HepG2 (cell line): ENCODE data around the gene RASSF7. TPM values are rescaled to one million over a fixed set of nuclear protein-coding genes. Genes with fewer than 3 reads are reported as not detected.

Source experiments
- ATAC-seq: fragments of 200-7000 bp; cut with Tn5 transposase; 3 replicates; pipeline ENCODE4 v1.9.1; 2020; ENCODE audit warnings: mild to moderate bottlenecking, moderate library complexity
- BruUV-seq: library from RNA; stranded (reverse); fragments of 400-500 nt; replicated peaks from 2 replicates; lab custom pipeline; 2021; lab: Mats Ljungman, UMichigan
- CTCF ChIA-PET: fragments of 300-600 bp; formaldehyde crosslinking; extraction: SDS; loops from one replicate; lab custom pipeline; 2021; ENCODE audit warnings: low total read pairs, inconsistent platforms, low intra/inter-chr PET ratio; lab: Yijun Ruan, JAX
- POLR2A ChIA-PET: fragments of 350-600 bp; sonication (Branson Sonifier 250); formaldehyde crosslinking; loops from one replicate; lab custom pipeline; 2020; ENCODE audit warnings: antibody characterized with exemption, inconsistent platforms; lab: Yijun Ruan, JAX
- DNase-seq: peaks from one replicate; pipeline ENCODE4 v3.0.0-alpha.2; 2015; ENCODE audit warnings: low spot score
- FAIRE-seq: peaks from 3 replicates; lab custom pipeline; 2011; peaks lifted over from hg19 to GRCh38; lab: Jason Lieb, UNC
- H2AFZ ChIP-seq: one replicate; pipeline ENCODE4 v1.6.1; 2011; ENCODE audit warnings: low read length, inconsistent platforms
- H3K27ac ChIP-seq: fragments of 300-600 bp; 3 replicates; pipeline ENCODE4 v1.8.0; 2011; ENCODE audit warnings: mixed run types, mild to moderate bottlenecking, mixed read lengths, low read length, inconsistent platforms; ENCODE audit not compliant: insufficient read depth; ENCODE audit errors: extremely low read length
- H3K27me3 ChIP-seq, 2 experiments: fragments of 200-600 bp in 1 of 2; 2 replicates in 1 of 2; 3 replicates in 1 of 2; pipeline versions ENCODE4 v1.6.0 to v1.8.0; 2011; ENCODE audit warnings: low read length in 2 of 2, mild to moderate bottlenecking in 2 of 2, moderate library complexity in 2 of 2, inconsistent platforms in 1 of 2; ENCODE audit not compliant: insufficient read depth in 2 of 2, control insufficient read depth in 1 of 2
- H3K36me3 ChIP-seq, 2 experiments: fragments of 200-600 bp in 1 of 2; replicated peaks in 1 of 2; 2 replicates in 1 of 2; 3 replicates in 1 of 2; pipeline versions ENCODE4 v1.5.1 to v1.8.0; 2011; ENCODE audit warnings: low read length in 2 of 2, inconsistent platforms in 1 of 2; ENCODE audit not compliant: insufficient read depth in 2 of 2, control insufficient read depth in 1 of 2
- H3K4me1 ChIP-seq: 2 replicates; pipeline ENCODE4 v1.5.1; 2012; ENCODE audit warnings: low read length, inconsistent platforms; ENCODE audit not compliant: insufficient read depth
- H3K4me2 ChIP-seq: 2 replicates; pipeline ENCODE4 v1.6.0; 2011; ENCODE audit warnings: low read depth, low read length, inconsistent platforms
- H3K4me3 ChIP-seq, 3 experiments: fragments of 200-600 bp in 1 of 3; sonication (generic), shearing (Covaris generic) in 1 of 3; replicated peaks in 1 of 3; 2 replicates each; pipeline ENCODE4 v1.5.1; 2011 to 2016; ENCODE audit warnings: low read length in 3 of 3, inconsistent platforms in 2 of 3, low read depth in 2 of 3, mild to moderate bottlenecking in 2 of 3, control low read depth in 1 of 3, mixed read lengths in 1 of 3; ENCODE audit not compliant: insufficient read depth in 1 of 3
- H3K79me2 ChIP-seq: one replicate; pipeline ENCODE4 v1.6.1; 2011; ENCODE audit warnings: low read length, inconsistent platforms; ENCODE audit not compliant: insufficient read depth
- H3K9ac ChIP-seq: 2 replicates; pipeline ENCODE4 v1.6.0; 2011; ENCODE audit warnings: mild to moderate bottlenecking, low read depth, low read length, inconsistent platforms; ENCODE audit not compliant: insufficient read depth
- H3K9me3 ChIP-seq: 2 replicates; pipeline ENCODE4 v1.5.1; 2012; ENCODE audit warnings: mild to moderate bottlenecking, low read length
- H4K20me1 ChIP-seq: 2 replicates; pipeline ENCODE4 v1.6.0; 2011; ENCODE audit warnings: inconsistent platforms, mild to moderate bottlenecking, low read length, moderate library complexity; ENCODE audit not compliant: insufficient read depth
- GABPB1 ChIP-seq: IDR thresholded peaks from 2 replicates; pipeline ENCODE4 v1.6.1; 2016; ENCODE audit warnings: mild to moderate bottlenecking, missing genetic modification reagents, moderate library complexity, missing compliant biosample characterization
- JUND ChIP-seq: sonication (generic); formaldehyde crosslinking; IDR thresholded peaks from 2 replicates; pipeline ENCODE4 v1.8.0; 2022; ENCODE audit warnings: mild to moderate bottlenecking, missing genetic modification reagents
- KDM5B ChIP-seq: sonication (generic); formaldehyde crosslinking; IDR thresholded peaks from 2 replicates; pipeline ENCODE4 v1.4.0; 2020; ENCODE audit warnings: missing genetic modification reagents, mild to moderate bottlenecking, borderline replicate concordance
- ZFX ChIP-seq: sonication (generic); formaldehyde crosslinking; IDR thresholded peaks from 2 replicates; pipeline ENCODE4 v1.4.0; 2020; ENCODE audit warnings: mild to moderate bottlenecking, low read depth, missing genetic modification reagents, moderate library complexity
- ZNF234 ChIP-seq: sonication (generic); formaldehyde crosslinking; conservative IDR thresholded peaks from 2 replicates; pipeline ENCODE4 v1.5.1; 2020; ENCODE audit warnings: mild to moderate bottlenecking, missing genetic modification reagents
- ZNF335 ChIP-seq: sonication (generic); formaldehyde crosslinking; IDR thresholded peaks from 2 replicates; pipeline ENCODE4 v1.4.0; 2020; ENCODE audit warnings: missing genetic modification reagents
- ZNF343 ChIP-seq: sonication (generic); formaldehyde crosslinking; IDR thresholded peaks from 2 replicates; pipeline ENCODE4 v1.4.0; 2020; ENCODE audit warnings: mild to moderate bottlenecking, missing genetic modification reagents
- ZNF383 ChIP-seq: sonication (generic); formaldehyde crosslinking; IDR thresholded peaks from 2 replicates; pipeline ENCODE4 v1.4.0; 2020; ENCODE audit warnings: missing genetic modification reagents, mild to moderate bottlenecking, borderline replicate concordance
- ZNF501 ChIP-seq: sonication (generic); formaldehyde crosslinking; IDR thresholded peaks from 2 replicates; pipeline ENCODE4 v1.5.1; 2020; ENCODE audit warnings: mild to moderate bottlenecking, moderate library complexity, missing genetic modification reagents
- ZNF761 ChIP-seq: sonication (generic); formaldehyde crosslinking; conservative IDR thresholded peaks from 2 replicates; pipeline ENCODE4 v1.4.0; 2020; ENCODE audit warnings: mild to moderate bottlenecking, missing genetic modification reagents
- ZSCAN25 ChIP-seq: sonication (generic); formaldehyde crosslinking; IDR thresholded peaks from 2 replicates; pipeline ENCODE4 v1.8.0; 2022; ENCODE audit warnings: mild to moderate bottlenecking, missing genetic modification reagents
- WGBS: methylation state at CpG from one replicate; pipeline ENCODE4 v1.1.6; 2017; ENCODE audit warnings: low lambda C conversion rate; 5-methylcytosine and 5-hydroxymethylcytosine counted together
- in situ Hi-C: cut with HindIII; loops from 2 replicates; pipeline ENCODE4 v1.10.0; 2017; ENCODE audit warnings: low pct_unique_long_range_greater_than_20kb; ENCODE audit not compliant: extremely low pct_ligation_motif_present
- intact Hi-C: fragments of 100-400 bp; cut with micrococcal nuclease; formaldehyde crosslinking; loops from one replicate; pipeline ENCODE4 v1.10.0; 2022; ENCODE audit not compliant: unreplicated experiment
- polyA plus RNA-seq, 8 experiments: library from polyadenylated mRNA; depleted of rRNA in 3 of 8; stranded (reverse) in 7 of 8; unstranded in 1 of 8; fragments of >200 nt; fragmentation: Illumina TruSeq in 4 of 8; extraction: Trizol in 4 of 8; gene quantifications; 2 replicates each; pipeline versions ENCODE4 v1.2.1 to v1.2.3, GENCODE V29; 2011 to 2016; ENCODE audit warnings: low read depth in 4 of 8, missing spikeins in 1 of 8, mixed read lengths in 1 of 8; ENCODE audit not compliant: insufficient read depth in 1 of 8
- total RNA-seq, 5 experiments: library from RNA; depleted of rRNA; stranded (reverse); fragments of >200 nt; fragmentation: Illumina TruSeq; extraction: Trizol; gene quantifications; 2 replicates each; pipeline ENCODE4 v1.2.3, GENCODE V29; 2016; ENCODE audit warnings: low read depth in 1 of 5
- TF ChIP-seq, protein P1 (sequence below): sonication (generic); formaldehyde crosslinking; IDR thresholded peaks from 2 replicates; pipeline ENCODE4 v1.9.0; 2021; ENCODE audit warnings: missing genetic modification reagents, mild to moderate bottlenecking, borderline replicate concordance
- TF ChIP-seq, protein P2 (sequence below): sonication (generic); formaldehyde crosslinking; IDR thresholded peaks from 2 replicates; pipeline ENCODE4 v1.5.0; 2020; ENCODE audit warnings: missing genetic modification reagents, mild to moderate bottlenecking, borderline replicate concordance
- TF ChIP-seq, protein P3 (sequence below): IDR thresholded peaks from 2 replicates; pipeline ENCODE4 v1.6.1; 2018; ENCODE audit warnings: missing genetic modification reagents
- TF ChIP-seq, protein P4 (sequence below): sonication (generic); formaldehyde crosslinking; IDR thresholded peaks from 2 replicates; pipeline ENCODE4 v1.4.0; 2020; ENCODE audit warnings: missing genetic modification reagents

The RASSF7 gene
- total and polyA plus RNA-seq, 2 of the 13 experiments (the other 11 are each of a cell fraction or from before 2014, with no cell fraction given), result 20.2 to 28.6 TPM

DNA sequence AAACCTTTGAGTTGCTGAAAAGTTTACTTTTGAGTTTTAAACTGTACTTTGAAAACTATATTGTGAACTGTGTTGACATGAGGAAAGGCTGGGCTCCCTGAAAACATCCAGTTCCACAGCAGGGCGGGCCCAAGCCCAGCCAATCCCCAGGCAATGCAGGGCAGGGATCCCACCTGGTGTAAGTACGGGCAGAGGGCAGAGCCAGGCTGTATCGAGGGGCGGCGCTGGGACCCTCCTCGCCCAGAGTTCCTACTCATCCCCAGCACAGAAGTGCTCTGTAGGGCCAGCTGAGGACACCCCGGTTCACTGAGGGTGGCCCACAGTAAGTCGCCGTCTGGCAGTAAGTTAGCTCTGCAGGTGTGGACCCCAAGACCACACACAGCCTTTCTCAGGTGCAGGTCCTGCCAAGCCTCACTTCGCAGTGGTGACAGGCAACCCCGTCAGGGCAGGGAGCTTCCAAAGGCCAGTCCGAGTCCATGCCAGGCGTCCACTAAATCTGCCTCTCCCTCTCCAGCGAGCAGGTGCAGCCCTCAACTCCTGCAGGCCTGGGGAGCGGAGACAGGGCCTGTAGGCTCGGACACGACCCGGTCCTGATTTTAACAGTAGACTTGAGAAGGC lies 6.3 kb downstream of the RASSF7 start (continued):
- TF ChIP-seq ZNF343 (CRISPR knock-in tag) (0 out of 2 replicates have a peak, but pooled peaks have one; percentile 55), GABPB1 (peak; percentile 17; the same call in 1 of the 2 replicates), ZFX (CRISPR knock-in tag) (0 out of 2 replicates have a peak, but pooled peaks have one; percentile 29), ZNF234 (0 out of 2 replicates have a peak, but pooled peaks have one; percentile 25), ZNF335 (CRISPR knock-in tag) (no peak), ZNF761 (CRISPR knock-in tag) (0 out of 2 replicates have a peak, but pooled peaks have one; percentile 42), ZNF383 (CRISPR knock-in tag) (0 out of 2 replicates have a peak, but pooled peaks have one; percentile 61)
- TF ChIP-seq, protein P1, sequence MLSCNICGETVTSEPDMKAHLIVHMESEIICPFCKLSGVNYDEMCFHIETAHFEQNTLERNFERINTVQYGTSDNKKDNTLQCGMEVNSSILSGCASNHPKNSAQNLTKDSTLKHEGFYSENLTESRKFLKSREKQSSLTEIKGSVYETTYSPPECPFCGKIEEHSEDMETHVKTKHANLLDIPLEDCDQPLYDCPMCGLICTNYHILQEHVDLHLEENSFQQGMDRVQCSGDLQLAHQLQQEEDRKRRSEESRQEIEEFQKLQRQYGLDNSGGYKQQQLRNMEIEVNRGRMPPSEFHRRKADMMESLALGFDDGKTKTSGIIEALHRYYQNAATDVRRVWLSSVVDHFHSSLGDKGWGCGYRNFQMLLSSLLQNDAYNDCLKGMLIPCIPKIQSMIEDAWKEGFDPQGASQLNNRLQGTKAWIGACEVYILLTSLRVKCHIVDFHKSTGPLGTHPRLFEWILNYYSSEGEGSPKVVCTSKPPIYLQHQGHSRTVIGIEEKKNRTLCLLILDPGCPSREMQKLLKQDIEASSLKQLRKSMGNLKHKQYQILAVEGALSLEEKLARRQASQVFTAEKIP (CRISPR knock-in tag), result no peak

DNA sequence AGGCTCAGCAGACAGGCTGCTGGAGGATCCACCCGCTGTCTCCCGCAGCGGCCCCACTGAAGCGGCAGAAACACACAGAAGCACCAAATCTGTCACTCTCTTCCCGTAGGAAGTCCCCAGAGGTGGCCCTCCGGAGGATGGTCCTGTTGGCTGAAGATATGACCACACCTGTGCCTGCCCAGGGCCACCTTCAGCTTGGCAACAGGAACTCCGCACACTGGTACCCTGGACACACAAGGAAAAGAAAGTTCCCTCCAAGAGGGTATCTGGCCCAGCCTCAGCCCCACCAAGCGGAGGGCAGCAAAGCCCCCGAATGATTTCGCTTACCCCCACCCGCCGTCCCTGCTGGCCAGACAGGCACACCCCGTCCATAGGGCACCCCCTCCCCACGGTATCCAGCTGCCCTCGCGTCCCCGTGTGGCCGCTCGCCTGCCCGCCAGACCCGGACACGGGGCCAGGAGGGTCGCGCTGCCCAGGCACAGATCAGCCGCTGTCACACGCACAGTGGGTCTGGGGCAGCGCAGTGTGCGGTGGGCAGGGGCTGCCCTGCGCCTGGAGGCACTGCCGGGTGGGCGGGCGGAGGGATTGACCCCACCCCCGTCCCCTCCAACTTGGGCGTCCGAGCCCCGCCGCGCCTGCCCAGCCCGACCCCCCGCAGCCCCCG lies 7.0 kb downstream of the RASSF7 start:
- H3K27ac ChIP-seq, result peak overlapping the region; percentile 3
- H3K79me2 ChIP-seq, result peaks cover 16% of the 10 kb centered on the region
- peaks cover 25% of the 10 kb centered on the region; the same call in 1 of the 2 replicates for H4K20me1 ChIP-seq
- POLR2A ChIA-PET, result interaction anchor here (0.8 to 2.9 kb wide), 6 partner anchors 8 to 139 kb away, joined by 3 to 18 read pairs (median 4); partner anchors contain the start of genes HRAS, LMNTD2 and RNH1
- in situ Hi-C loops (no loop called here), intact Hi-C loops (no loop called here)
- H3K9ac ChIP-seq, result peak overlapping the region; percentile 75
- BruUV-seq, result TSS peak; percentile 65
- H3K9me3 ChIP-seq, result no peaks in the 10 kb centered on the region
- peaks cover 0 to 2% of the 10 kb centered on the region in 2 experiments; a peak in 3 of 5 replicates for H3K36me3 ChIP-seq
- H3K4me1 ChIP-seq, result peaks cover 68% of the 10 kb centered on the region
- DNase-seq, result no peak
- WGBS, result 14% methylated on average over 8 of the region's 41 CpGs
- CTCF ChIA-PET, result no interaction called here
- H3K4me2 ChIP-seq, result peak overlapping the region; percentile 80
- peak overlapping the region; percentile 75 to 97 (median 96) for H3K4me3 ChIP-seq
- peak; percentile 20 for ATAC-seq
- no peaks in the 10 kb centered on the region; a peak in 2 of 5 replicates for H3K27me3 ChIP-seq
- FAIRE-seq, result no peak
- H2AFZ ChIP-seq, result no peak overlapping the region
- TF ChIP-seq, protein P2, sequence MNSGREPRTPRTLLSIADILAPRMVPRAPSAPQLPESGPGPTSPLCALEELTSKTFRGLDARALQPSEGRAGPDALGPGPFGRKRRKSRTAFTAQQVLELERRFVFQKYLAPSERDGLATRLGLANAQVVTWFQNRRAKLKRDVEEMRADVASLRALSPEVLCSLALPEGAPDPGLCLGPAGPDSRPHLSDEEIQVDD (CRISPR knock-in tag), result peak; percentile 72
- TF ChIP-seq JUND (no peak), ZNF501 (0 out of 2 replicates have a peak, but pooled peaks have one; percentile 35), ZSCAN25 (CRISPR knock-in tag) (no peak), KDM5B (peak; percentile 54; the same call in 1 of the 2 replicates)
- TF ChIP-seq, protein P3, sequence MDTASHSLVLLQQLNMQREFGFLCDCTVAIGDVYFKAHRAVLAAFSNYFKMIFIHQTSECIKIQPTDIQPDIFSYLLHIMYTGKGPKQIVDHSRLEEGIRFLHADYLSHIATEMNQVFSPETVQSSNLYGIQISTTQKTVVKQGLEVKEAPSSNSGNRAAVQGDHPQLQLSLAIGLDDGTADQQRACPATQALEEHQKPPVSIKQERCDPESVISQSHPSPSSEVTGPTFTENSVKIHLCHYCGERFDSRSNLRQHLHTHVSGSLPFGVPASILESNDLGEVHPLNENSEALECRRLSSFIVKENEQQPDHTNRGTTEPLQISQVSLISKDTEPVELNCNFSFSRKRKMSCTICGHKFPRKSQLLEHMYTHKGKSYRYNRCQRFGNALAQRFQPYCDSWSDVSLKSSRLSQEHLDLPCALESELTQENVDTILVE, result 0 out of 2 replicates have a peak, but pooled peaks have one; percentile 12
- TF ChIP-seq, protein P4, sequence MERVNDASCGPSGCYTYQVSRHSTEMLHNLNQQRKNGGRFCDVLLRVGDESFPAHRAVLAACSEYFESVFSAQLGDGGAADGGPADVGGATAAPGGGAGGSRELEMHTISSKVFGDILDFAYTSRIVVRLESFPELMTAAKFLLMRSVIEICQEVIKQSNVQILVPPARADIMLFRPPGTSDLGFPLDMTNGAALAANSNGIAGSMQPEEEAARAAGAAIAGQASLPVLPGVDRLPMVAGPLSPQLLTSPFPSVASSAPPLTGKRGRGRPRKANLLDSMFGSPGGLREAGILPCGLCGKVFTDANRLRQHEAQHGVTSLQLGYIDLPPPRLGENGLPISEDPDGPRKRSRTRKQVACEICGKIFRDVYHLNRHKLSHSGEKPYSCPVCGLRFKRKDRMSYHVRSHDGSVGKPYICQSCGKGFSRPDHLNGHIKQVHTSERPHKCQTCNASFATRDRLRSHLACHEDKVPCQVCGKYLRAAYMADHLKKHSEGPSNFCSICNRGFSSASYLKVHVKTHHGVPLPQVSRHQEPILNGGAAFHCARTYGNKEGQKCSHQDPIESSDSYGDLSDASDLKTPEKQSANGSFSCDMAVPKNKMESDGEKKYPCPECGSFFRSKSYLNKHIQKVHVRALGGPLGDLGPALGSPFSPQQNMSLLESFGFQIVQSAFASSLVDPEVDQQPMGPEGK (CRISPR knock-in tag), result 0 out of 2 replicates have a peak, but pooled peaks have one; percentile 12
